GM23248 (cell line): ENCODE results near the gene ADAMTS17.

ENCODE experiments used
- EZH2 ChIP-seq: fragments of 200-600 bp; sonication (generic); IDR thresholded peaks from 2 replicates; pipeline ENCODE4 v1.6.1; 2018; ENCODE audit warnings: antibody characterized with exemption, mild to moderate bottlenecking; ENCODE audit not compliant: insufficient read depth, poor library complexity, severe bottlenecking
- EZH2phosphoT487 ChIP-seq: fragments of 200-600 bp; sonication (generic); IDR thresholded peaks from 2 replicates; pipeline ENCODE4 v1.6.1; 2018; ENCODE audit warnings: antibody characterized with exemption, moderate library complexity, mild to moderate bottlenecking, low read depth; ENCODE audit not compliant: insufficient read depth

DNA sequence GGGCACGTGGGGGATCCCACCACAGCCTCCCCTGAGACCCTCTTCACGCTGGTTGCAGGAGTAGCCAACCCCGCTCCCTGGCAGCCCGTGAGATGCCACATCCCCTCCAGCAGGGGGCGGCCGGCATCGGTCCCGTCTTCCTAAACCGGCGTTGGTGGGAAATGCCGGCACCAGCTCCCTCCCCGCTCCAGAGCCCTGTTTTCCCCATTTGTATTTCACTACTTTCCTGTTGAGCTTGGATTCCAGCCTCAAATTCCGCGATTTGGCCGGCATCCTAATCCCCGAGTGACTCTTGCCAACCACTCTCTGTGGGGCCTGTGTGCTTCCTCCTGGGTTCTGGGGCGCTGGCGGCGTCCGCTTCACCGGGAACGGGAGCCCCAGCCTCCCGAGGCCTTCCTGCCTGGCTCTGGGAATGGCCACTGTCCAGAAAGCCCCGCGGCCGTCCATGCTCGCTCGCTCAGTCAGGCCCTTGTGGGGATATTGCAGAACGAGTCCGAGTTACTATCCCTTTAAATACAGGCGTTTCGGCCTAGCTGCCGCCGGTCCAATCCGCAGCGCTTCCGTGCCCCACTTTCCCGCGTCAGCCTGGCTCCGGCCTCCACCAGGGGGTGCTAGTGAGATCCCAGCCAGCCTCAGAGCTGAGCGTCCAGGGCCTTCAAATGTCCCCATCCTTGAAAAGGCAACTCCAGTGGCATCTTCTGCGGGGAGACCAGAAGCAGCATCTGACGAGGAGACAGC lies 8.1 kb upstream of the ADAMTS17 start:
- TF ChIP-seq EZH2 (no peak), EZH2phosphoT487 (no peak)
